Measurements from ENCODE around the gene IL27RA. TPM values are rescaled to one million over a fixed set of nuclear protein-coding genes. Genes with fewer than 3 reads are reported as not detected.
A peak's percentile ranks its signal among the peaks of the same experiment; 100 is the strongest.
"Not testable (repeated sequence)": the region's sequence is repeated elsewhere in the genome, so short reads cannot be mapped to it uniquely, and the experiment has no call there.

IL27RA gene
- total RNA-seq, 1 experiment from 2014 or later, result 6.0 TPM

GRCh38 chr19:14039181-14039580, 7.6 kb downstream of the IL27RA start:
- Histone ChIP-seq H3K4me1 (ENCODE audit: insufficient read depth, low read length, poor library complexity, severe bottlenecking) (no peaks in the 10 kb centered on the region), H3K27ac (ENCODE audit: low read depth, low read length, poor library complexity, severe bottlenecking) (no peak overlapping the region), H3K27me3 (replicated peaks; ENCODE audit: insufficient read depth, low read depth, low read length, poor library complexity) (no peaks in the 10 kb centered on the region), H3K4me3 (ENCODE audit: low read depth, low read length, poor library complexity, severe bottlenecking) (no peak overlapping the region), H3K9me3 (ENCODE audit: low read depth, low read length, poor library complexity, severe bottlenecking) (no peaks in the 10 kb centered on the region), H3K36me3 (ENCODE audit: insufficient read depth, low read length, poor library complexity, severe bottlenecking) (no peaks in the 10 kb centered on the region)
- ChIA-PET POLR2A (ENCODE audit: low non-redundant PET) (no interaction called here), CTCF (no interaction called here)
- DNase-seq (ENCODE audit: low spot score), result no peak
- intact Hi-C loops (cut with micrococcal nuclease; ENCODE audit: unreplicated experiment), result no loop called here
- no TSS peak for BruUV-seq (replicated peaks)
- no peak for TF ChIP-seq EZH2 (IDR thresholded peaks at IDR 0.05; ENCODE audit: borderline replicate concordance, low read depth, low read length, poor library complexity, severe bottlenecking)
- no peak for TF ChIP-seq CTCF (conservative IDR thresholded peaks at IDR 0.05; ENCODE audit: low read depth, low read length)

- H3K9me3 ChIP-seq (ENCODE audit: low read depth, low read length, poor library complexity, severe bottlenecking); H3K4me3 ChIP-seq (ENCODE audit: low read depth, low read length, poor library complexity, severe bottlenecking); H3K36me3 ChIP-seq (ENCODE audit: insufficient read depth, low read length, poor library complexity, severe bottlenecking); H3K4me1 ChIP-seq (ENCODE audit: insufficient read depth, low read length, poor library complexity, severe bottlenecking); BruUV-seq (replicated peaks); intact Hi-C loops (cut with micrococcal nuclease; ENCODE audit: unreplicated experiment); H3K27me3 ChIP-seq (replicated peaks; ENCODE audit: insufficient read depth, low read depth, low read length, poor library complexity): not testable (repeated sequence)
- peak; percentile 69 for TF ChIP-seq CTCF (conservative IDR thresholded peaks at IDR 0.05; ENCODE audit: low read depth, low read length)
- ChIA-PET CTCF (interaction anchor here (0.7 kb wide), 1 partner anchor 475 kb away, joined by 5 read pairs; the partner anchor contains the start of gene DNAJB1), POLR2A (ENCODE audit: low non-redundant PET) (interaction anchor here (0.5 to 0.6 kb wide), 2 partner anchors 14 to 18 kb away, joined by 3 read pairs; no protein-coding TSS in a partner anchor)
- H3K27ac ChIP-seq (ENCODE audit: low read depth, low read length, poor library complexity, severe bottlenecking), result peak overlapping the region; percentile 32
- peak; percentile 74 for DNase-seq (ENCODE audit: low spot score)
These were observed 11.4 kb downstream of the IL27RA start for GRCh38 chr19:14042659-14043608.

GRCh38 chr19:14047866-14048265, 16.3 kb downstream of the IL27RA start:
- H3K4me1 ChIP-seq (ENCODE audit: insufficient read depth, low read length, poor library complexity, severe bottlenecking); POLR2A ChIA-PET (ENCODE audit: low non-redundant PET); H3K27ac ChIP-seq (ENCODE audit: low read depth, low read length, poor library complexity, severe bottlenecking); H3K27me3 ChIP-seq (replicated peaks; ENCODE audit: insufficient read depth, low read depth, low read length, poor library complexity); H3K4me3 ChIP-seq (ENCODE audit: low read depth, low read length, poor library complexity, severe bottlenecking); H3K9me3 ChIP-seq (ENCODE audit: low read depth, low read length, poor library complexity, severe bottlenecking); DNase-seq (ENCODE audit: low spot score); intact Hi-C loops (cut with micrococcal nuclease; ENCODE audit: unreplicated experiment); H3K36me3 ChIP-seq (ENCODE audit: insufficient read depth, low read length, poor library complexity, severe bottlenecking); BruUV-seq (replicated peaks): not testable (repeated sequence)
- CTCF ChIA-PET, result interaction anchor here (1.0 to 1.4 kb wide), 2 partner anchors 11 to 16 kb away, joined by 3 to 7 read pairs; partner anchors contain the start of gene IL27RA

Measured in A673 (cell line).